ENCODE data around the gene ZNF618. TPM values are rescaled to one million over a fixed set of nuclear protein-coding genes. Genes with fewer than 3 reads are reported as not detected.

ZNF618 gene
- polyA plus RNA-seq, 3 donors, result 0.53 to 1.9 (median 0.78) TPM

- Histone ChIP-seq H3K9me3 (replicated peaks in 1 of 2; ENCODE audit: control insufficient read depth in 1 of 2, insufficient read depth in 1 of 2, low read length in 2 of 2) (no peaks in the 10 kb centered on the region), H4K20me1 (ENCODE audit: insufficient read depth, low read length) (no peaks in the 10 kb centered on the region), H2AFZ (ENCODE audit: insufficient read depth, low read depth, low read length, poor library complexity, severe bottlenecking) (no peak overlapping the region), H3K4me1 (ENCODE audit: control insufficient read depth in 1 of 2, insufficient read depth in 2 of 2, low read length in 2 of 2) (peaks cover 27 to 28% of the 10 kb centered on the region in 2 donors), H3K4me2 (replicated peaks; ENCODE audit: extremely low read depth, low read length, poor library complexity, severe bottlenecking) (no peak overlapping the region), H3K79me2 (ENCODE audit: insufficient read depth, low read length) (no peaks in the 10 kb centered on the region), H3K27me3 (ENCODE audit: control insufficient read depth in 2 of 2, insufficient read depth in 2 of 2, low read length in 2 of 2) (no peaks in the 10 kb centered on the region), H3K36me3 (replicated peaks in 1 of 2; ENCODE audit: control insufficient read depth in 1 of 2, insufficient read depth in 2 of 2, low read length in 2 of 2) (no peaks in the 10 kb centered on the region), H3K9ac (ENCODE audit: insufficient read depth, low read length, poor library complexity, severe bottlenecking) (no peak overlapping the region), H3K4me3 (replicated peaks in 1 of 3; ENCODE audit: low read depth in 2 of 3, low read length in 3 of 3) (no peak overlapping the region), H3K27ac (ENCODE audit: low read depth in 1 of 2, low read length in 2 of 2) (no peak overlapping the region)
- TF ChIP-seq CTCF (IDR thresholded peaks at IDR 0.05), result no peak
- intact Hi-C loops (cut with micrococcal nuclease), result no loop called here
- Mint-ChIP-seq H3K36me3 (peaks cover 18 to 19% of the 10 kb centered on the region in 2 donors), H3K9me3 (no peaks in the 10 kb centered on the region), H3K27me3 (ENCODE audit: low read depth in 3 of 3) (peaks cover 0 to 2% (median 0%) of the 10 kb centered on the region in 3 donors), H3K4me3 (no peak overlapping the region), H3K27ac (no peak overlapping the region), H3K4me1 (peaks cover 42% of the 10 kb centered on the region)
- no peak for DNase-seq
- 100% methylated on average over 3 of the region's 5 CpGs for WGBS (ENCODE audit: insufficient coverage)
Measured at GRCh38 chr9:113989714-113990569, 113.8 kb downstream of the ZNF618 start.

- Histone ChIP-seq H3K4me1 (ENCODE audit: control insufficient read depth in 1 of 2, insufficient read depth in 2 of 2, low read length in 2 of 2) (peaks cover 27 to 28% of the 10 kb centered on the region in 2 donors), H3K9ac (ENCODE audit: insufficient read depth, low read length, poor library complexity, severe bottlenecking) (no peak overlapping the region), H3K9me3 (replicated peaks in 1 of 2; ENCODE audit: control insufficient read depth in 1 of 2, insufficient read depth in 1 of 2, low read length in 2 of 2) (no peaks in the 10 kb centered on the region), H3K36me3 (replicated peaks in 1 of 2; ENCODE audit: control insufficient read depth in 1 of 2, insufficient read depth in 2 of 2, low read length in 2 of 2) (no peaks in the 10 kb centered on the region), H3K27me3 (ENCODE audit: control insufficient read depth in 2 of 2, insufficient read depth in 2 of 2, low read length in 2 of 2) (no peaks in the 10 kb centered on the region), H3K4me2 (replicated peaks; ENCODE audit: extremely low read depth, low read length, poor library complexity, severe bottlenecking) (no peak overlapping the region), H4K20me1 (ENCODE audit: insufficient read depth, low read length) (no peaks in the 10 kb centered on the region), H3K79me2 (ENCODE audit: insufficient read depth, low read length) (no peaks in the 10 kb centered on the region), H2AFZ (ENCODE audit: insufficient read depth, low read depth, low read length, poor library complexity, severe bottlenecking) (no peak overlapping the region), H3K27ac (ENCODE audit: low read depth in 1 of 2, low read length in 2 of 2) (no peak overlapping the region), H3K4me3 (replicated peaks in 1 of 3; ENCODE audit: low read depth in 2 of 3, low read length in 3 of 3) (no peak overlapping the region)
- WGBS (ENCODE audit: insufficient coverage), result 75% methylated on average over 6 of the region's 8 CpGs
- Mint-ChIP-seq H3K4me3 (no peak overlapping the region), H3K4me1 (peaks cover 42% of the 10 kb centered on the region), H3K27me3 (ENCODE audit: low read depth in 3 of 3) (peaks cover 0 to 2% (median 0%) of the 10 kb centered on the region in 3 donors), H3K27ac (no peak overlapping the region), H3K9me3 (no peaks in the 10 kb centered on the region), H3K36me3 (peaks cover 18 to 19% of the 10 kb centered on the region in 2 donors)
- intact Hi-C loops (cut with micrococcal nuclease), result no loop called here
- no peak for DNase-seq
- no peak for TF ChIP-seq CTCF (IDR thresholded peaks at IDR 0.05)
Measured at GRCh38 chr9:113990570-113990907, 114.4 kb downstream of the ZNF618 start.

All from CD14-positive monocyte (primary cell).